Epithelial cell of proximal tubule (primary cell): ENCODE results near the gene CTDP1. TPM values are rescaled to one million over a fixed set of nuclear protein-coding genes. Genes with fewer than 3 reads are reported as not detected.
"Not testable (repeated sequence)": the region's sequence is repeated elsewhere in the genome, so short reads cannot be mapped to it uniquely, and the experiment has no call there.

Experiments used
- DNase-seq: peaks from one replicate; pipeline ENCODE4 v3.0.0-alpha.2; 2011; ENCODE audit warnings: low read depth
- H3K4me3 ChIP-seq: 2 replicates; pipeline ENCODE4 v1.5.1; 2011; ENCODE audit warnings: low read depth, mild to moderate bottlenecking, low read length
- CTCF ChIP-seq: conservative IDR thresholded peaks from 2 replicates; pipeline ENCODE4 v1.5.1; 2012; ENCODE audit warnings: low read depth, mild to moderate bottlenecking, low read length
- total RNA-seq: library from RNA; depleted of rRNA; stranded (reverse); fragments of >200 nt; gene quantifications from 2 replicates; pipeline ENCODE4 v1.2.3, GENCODE V29; 2015

Gene CTDP1
- total RNA-seq, 1 donor from 2014 or later, result 13.9 TPM

- no peak for DNase-seq
- no peak overlapping the region for H3K4me3 ChIP-seq
- TF ChIP-seq CTCF, result no peak
Measured at GRCh38 chr18:79726721-79727120, 47.1 kb downstream of the CTDP1 start.

- no peak overlapping the region for H3K4me3 ChIP-seq
- no peak for TF ChIP-seq CTCF
Measured at GRCh38 chr18:79727211-79727610, 47.6 kb downstream of the CTDP1 start.

GRCh38 chr18:79728931-79729586 lies 49.5 kb downstream of the CTDP1 start:
- no peak for TF ChIP-seq CTCF
- H3K4me3 ChIP-seq, result no peak overlapping the region

More at GRCh38 chr18:79727211-79727610, 47.6 kb downstream of the CTDP1 start:
- DNase-seq, result no peak

GRCh38 chr18:79729611-79730010 lies 50.0 kb downstream of the CTDP1 start:
- no peak for DNase-seq
- TF ChIP-seq CTCF, result no peak
- no peak overlapping the region for H3K4me3 ChIP-seq

More at GRCh38 chr18:79728931-79729586, 49.5 kb downstream of the CTDP1 start:
- no peak for DNase-seq

GRCh38 chr18:79730804-79731203 lies 51.2 kb downstream of the CTDP1 start:
- DNase-seq, result no peak
- no peak for TF ChIP-seq CTCF
- H3K4me3 ChIP-seq, result no peak overlapping the region

GRCh38 chr18:79731881-79732720 lies 52.5 kb downstream of the CTDP1 start:
- not testable (repeated sequence) for H3K4me3 ChIP-seq, DNase-seq

GRCh38 chr18:79732721-79733025 lies 53.1 kb downstream of the CTDP1 start:
- no peak for DNase-seq
- no peak for TF ChIP-seq CTCF
- no peak overlapping the region for H3K4me3 ChIP-seq
